Measurements from ENCODE around the gene EFL1. TPM values are rescaled to one million over a fixed set of nuclear protein-coding genes. Genes with fewer than 3 reads are reported as not detected.

Gene EFL1
- total and polyA plus RNA-seq, 9 of the 15 experiments (the other 6 are each of a cell fraction or from before 2014, with no cell fraction given): 4.8 to 32.5 (median 16.9) TPM

DNA sequence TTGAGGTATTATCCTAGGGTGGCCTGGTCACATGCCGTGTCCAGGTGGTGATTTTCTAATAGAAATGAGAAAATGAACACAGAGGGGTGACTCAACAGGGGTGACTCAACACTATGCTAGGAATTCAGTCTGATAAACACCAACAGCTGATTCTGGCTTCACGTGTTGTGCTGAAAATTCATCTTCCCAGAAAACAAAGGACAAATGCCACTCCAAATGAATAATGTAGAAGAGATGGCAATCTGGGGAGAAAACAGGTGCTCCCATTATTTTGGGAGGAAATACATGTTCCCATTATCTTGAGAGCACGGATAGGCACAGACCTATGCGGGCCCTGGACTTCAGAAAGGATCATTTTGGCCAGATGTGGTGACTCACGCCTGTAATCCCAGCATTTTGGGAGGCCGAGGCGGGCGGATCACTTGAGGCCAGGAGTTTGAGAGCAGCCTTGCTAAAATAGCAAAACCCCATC lies 115.5 kb downstream of the EFL1 start (continued):
- TF ChIP-seq TEAD4 (IDR thresholded peaks at IDR 0.05; ENCODE audit: low read length): peak; percentile 88
- TF ChIP-seq TEAD4 (CRISPR knock-in tag; IDR thresholded peaks at IDR 0.05; ENCODE audit: borderline replicate concordance): no peak
- TF ChIP-seq, protein P1, sequence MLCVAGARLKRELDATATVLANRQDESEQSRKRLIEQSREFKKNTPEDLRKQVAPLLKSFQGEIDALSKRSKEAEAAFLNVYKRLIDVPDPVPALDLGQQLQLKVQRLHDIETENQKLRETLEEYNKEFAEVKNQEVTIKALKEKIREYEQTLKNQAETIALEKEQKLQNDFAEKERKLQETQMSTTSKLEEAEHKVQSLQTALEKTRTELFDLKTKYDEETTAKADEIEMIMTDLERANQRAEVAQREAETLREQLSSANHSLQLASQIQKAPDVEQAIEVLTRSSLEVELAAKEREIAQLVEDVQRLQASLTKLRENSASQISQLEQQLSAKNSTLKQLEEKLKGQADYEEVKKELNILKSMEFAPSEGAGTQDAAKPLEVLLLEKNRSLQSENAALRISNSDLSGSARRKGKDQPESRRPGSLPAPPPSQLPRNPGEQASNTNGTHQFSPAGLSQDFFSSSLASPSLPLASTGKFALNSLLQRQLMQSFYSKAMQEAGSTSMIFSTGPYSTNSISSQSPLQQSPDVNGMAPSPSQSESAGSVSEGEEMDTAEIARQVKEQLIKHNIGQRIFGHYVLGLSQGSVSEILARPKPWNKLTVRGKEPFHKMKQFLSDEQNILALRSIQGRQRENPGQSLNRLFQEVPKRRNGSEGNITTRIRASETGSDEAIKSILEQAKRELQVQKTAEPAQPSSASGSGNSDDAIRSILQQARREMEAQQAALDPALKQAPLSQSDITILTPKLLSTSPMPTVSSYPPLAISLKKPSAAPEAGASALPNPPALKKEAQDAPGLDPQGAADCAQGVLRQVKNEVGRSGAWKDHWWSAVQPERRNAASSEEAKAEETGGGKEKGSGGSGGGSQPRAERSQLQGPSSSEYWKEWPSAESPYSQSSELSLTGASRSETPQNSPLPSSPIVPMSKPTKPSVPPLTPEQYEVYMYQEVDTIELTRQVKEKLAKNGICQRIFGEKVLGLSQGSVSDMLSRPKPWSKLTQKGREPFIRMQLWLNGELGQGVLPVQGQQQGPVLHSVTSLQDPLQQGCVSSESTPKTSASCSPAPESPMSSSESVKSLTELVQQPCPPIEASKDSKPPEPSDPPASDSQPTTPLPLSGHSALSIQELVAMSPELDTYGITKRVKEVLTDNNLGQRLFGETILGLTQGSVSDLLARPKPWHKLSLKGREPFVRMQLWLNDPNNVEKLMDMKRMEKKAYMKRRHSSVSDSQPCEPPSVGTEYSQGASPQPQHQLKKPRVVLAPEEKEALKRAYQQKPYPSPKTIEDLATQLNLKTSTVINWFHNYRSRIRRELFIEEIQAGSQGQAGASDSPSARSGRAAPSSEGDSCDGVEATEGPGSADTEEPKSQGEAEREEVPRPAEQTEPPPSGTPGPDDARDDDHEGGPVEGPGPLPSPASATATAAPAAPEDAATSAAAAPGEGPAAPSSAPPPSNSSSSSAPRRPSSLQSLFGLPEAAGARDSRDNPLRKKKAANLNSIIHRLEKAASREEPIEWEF (CRISPR knock-in tag; IDR thresholded peaks at IDR 0.05): no peak
- TF ChIP-seq FOXM1 (IDR thresholded peaks at IDR 0.05; ENCODE audit: low read depth): no peak
- TF ChIP-seq FOXM1 (CRISPR knock-in tag; IDR thresholded peaks at IDR 0.05; ENCODE audit: low read depth): no peak
- TF ChIP-seq NFE2 (IDR thresholded peaks at IDR 0.05; ENCODE audit: low read depth): peak; percentile 85
- TF ChIP-seq NCOA1 (IDR thresholded peaks at IDR 0.05; ENCODE audit: low read depth): 0 out of 2 replicates have a peak, but pooled peaks have one; percentile 12
- TF ChIP-seq ETV5 (CRISPR knock-in tag; IDR thresholded peaks at IDR 0.05; ENCODE audit: low read depth): no peak
- TF ChIP-seq BRD9 (IDR thresholded peaks at IDR 0.05; ENCODE audit: low read depth, partially characterized antibody): no peak
- peak; percentile 19; the same call in 1 of the 2 replicates for TF ChIP-seq GATA2 (CRISPR knock-in tag; IDR thresholded peaks at IDR 0.05)
- TF ChIP-seq CBFA2T3 (IDR thresholded peaks at IDR 0.05): peak; percentile 73
- TF ChIP-seq, protein P2, sequence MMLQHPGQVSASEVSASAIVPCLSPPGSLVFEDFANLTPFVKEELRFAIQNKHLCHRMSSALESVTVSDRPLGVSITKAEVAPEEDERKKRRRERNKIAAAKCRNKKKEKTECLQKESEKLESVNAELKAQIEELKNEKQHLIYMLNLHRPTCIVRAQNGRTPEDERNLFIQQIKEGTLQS (IDR thresholded peaks at IDR 0.05): peak; percentile 99
- TF ChIP-seq, protein P2 (CRISPR knock-in tag; conservative IDR thresholded peaks at IDR 0.05): peak; percentile 96; the same call in 1 of the 2 replicates
- TF ChIP-seq MYC (IDR thresholded peaks at IDR 0.05; ENCODE audit: low read depth, low read length): no peak
- no peak for TF ChIP-seq MYC (CRISPR knock-in tag; IDR thresholded peaks at IDR 0.05; ENCODE audit: borderline replicate concordance, low read depth)
- peak; percentile 95 for TF ChIP-seq JUND (IDR thresholded peaks at IDR 0.05; ENCODE audit: borderline replicate concordance, low read depth, low read length)
- peak; percentile 97 for TF ChIP-seq JUND (tag; IDR thresholded peaks at IDR 0.05; ENCODE audit: borderline replicate concordance, low read depth, low read length)
- no peak for TF ChIP-seq BCL6 (CRISPR knock-in tag; IDR thresholded peaks at IDR 0.05)
- peak; percentile 99 for TF ChIP-seq TAF9B (IDR thresholded peaks at IDR 0.05; ENCODE audit: partially characterized antibody)
- no peak for TF ChIP-seq MEF2A (IDR thresholded peaks at IDR 0.05; ENCODE audit: control insufficient read depth, low read depth, low read length)
- TF ChIP-seq HNRNPK (IDR thresholded peaks at IDR 0.05; ENCODE audit: low read depth, low read length, poor library complexity, severe bottlenecking): no peak
- TF ChIP-seq ETV1 (tag; conservative IDR thresholded peaks at IDR 0.05; ENCODE audit: low read depth): no peak
- TF ChIP-seq ZNF23 (CRISPR knock-in tag; IDR thresholded peaks at IDR 0.05): no peak
- TF ChIP-seq XRCC4 (IDR thresholded peaks at IDR 0.05; ENCODE audit: extremely low read depth, insufficient read depth, insufficient read length): no peak
- TF ChIP-seq CREBBP (IDR thresholded peaks at IDR 0.05; ENCODE audit: low read depth, low read length): no peak
- no peak for TF ChIP-seq ZNF408 (CRISPR knock-in tag; IDR thresholded peaks at IDR 0.05; ENCODE audit: low read depth)
- no peak for TF ChIP-seq RBM17 (IDR thresholded peaks at IDR 0.05; ENCODE audit: borderline replicate concordance, low read depth, low read length)

Data from K562 (cell line).